Neural progenitor cell (in vitro differentiated cells): Measurements from ENCODE around the gene FOXF2.

Experiments used
- EZH2phosphoT487 ChIP-seq: fragments of 200-600 bp; sonication (generic); IDR thresholded peaks from 2 replicates; pipeline ENCODE4 v1.6.1; 2017; ENCODE audit warnings: antibody characterized with exemption
- TF ChIP-seq, protein P1 (sequence below): fragments of 200-600 bp; sonication (generic); IDR thresholded peaks from 2 replicates; pipeline ENCODE4 v1.5.1; 2017; ENCODE audit warnings: antibody characterized with exemption, mild to moderate bottlenecking

GRCh38 chr6:1365686-1366085 is 23.7 kb upstream of the FOXF2 start:
- TF ChIP-seq, protein P1, sequence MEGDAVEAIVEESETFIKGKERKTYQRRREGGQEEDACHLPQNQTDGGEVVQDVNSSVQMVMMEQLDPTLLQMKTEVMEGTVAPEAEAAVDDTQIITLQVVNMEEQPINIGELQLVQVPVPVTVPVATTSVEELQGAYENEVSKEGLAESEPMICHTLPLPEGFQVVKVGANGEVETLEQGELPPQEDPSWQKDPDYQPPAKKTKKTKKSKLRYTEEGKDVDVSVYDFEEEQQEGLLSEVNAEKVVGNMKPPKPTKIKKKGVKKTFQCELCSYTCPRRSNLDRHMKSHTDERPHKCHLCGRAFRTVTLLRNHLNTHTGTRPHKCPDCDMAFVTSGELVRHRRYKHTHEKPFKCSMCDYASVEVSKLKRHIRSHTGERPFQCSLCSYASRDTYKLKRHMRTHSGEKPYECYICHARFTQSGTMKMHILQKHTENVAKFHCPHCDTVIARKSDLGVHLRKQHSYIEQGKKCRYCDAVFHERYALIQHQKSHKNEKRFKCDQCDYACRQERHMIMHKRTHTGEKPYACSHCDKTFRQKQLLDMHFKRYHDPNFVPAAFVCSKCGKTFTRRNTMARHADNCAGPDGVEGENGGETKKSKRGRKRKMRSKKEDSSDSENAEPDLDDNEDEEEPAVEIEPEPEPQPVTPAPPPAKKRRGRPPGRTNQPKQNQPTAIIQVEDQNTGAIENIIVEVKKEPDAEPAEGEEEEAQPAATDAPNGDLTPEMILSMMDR = no peak
- TF ChIP-seq EZH2phosphoT487 = no peak
